Measurements from ENCODE around the gene SF3A2.

GRCh38 chr19:2226051-2226839, 10.4 kb upstream of the SF3A2 start:
- no peak for TF ChIP-seq CTCF (IDR thresholded peaks at IDR 0.05)
- no peak for TF ChIP-seq EZH2 (IDR thresholded peaks at IDR 0.05; ENCODE audit: borderline replicate concordance, insufficient read depth, low read depth, low read length, poor library complexity, severe bottlenecking)
